ENCODE data around the gene ELANE. TPM values are rescaled to one million over a fixed set of nuclear protein-coding genes. Genes with fewer than 3 reads are reported as not detected.
"Not testable (repeated sequence)": the region's sequence is repeated elsewhere in the genome, so short reads cannot be mapped to it uniquely, and the experiment has no call there.

ELANE gene
- total RNA-seq, 1 donor from 2014 or later: not detected

DNA sequence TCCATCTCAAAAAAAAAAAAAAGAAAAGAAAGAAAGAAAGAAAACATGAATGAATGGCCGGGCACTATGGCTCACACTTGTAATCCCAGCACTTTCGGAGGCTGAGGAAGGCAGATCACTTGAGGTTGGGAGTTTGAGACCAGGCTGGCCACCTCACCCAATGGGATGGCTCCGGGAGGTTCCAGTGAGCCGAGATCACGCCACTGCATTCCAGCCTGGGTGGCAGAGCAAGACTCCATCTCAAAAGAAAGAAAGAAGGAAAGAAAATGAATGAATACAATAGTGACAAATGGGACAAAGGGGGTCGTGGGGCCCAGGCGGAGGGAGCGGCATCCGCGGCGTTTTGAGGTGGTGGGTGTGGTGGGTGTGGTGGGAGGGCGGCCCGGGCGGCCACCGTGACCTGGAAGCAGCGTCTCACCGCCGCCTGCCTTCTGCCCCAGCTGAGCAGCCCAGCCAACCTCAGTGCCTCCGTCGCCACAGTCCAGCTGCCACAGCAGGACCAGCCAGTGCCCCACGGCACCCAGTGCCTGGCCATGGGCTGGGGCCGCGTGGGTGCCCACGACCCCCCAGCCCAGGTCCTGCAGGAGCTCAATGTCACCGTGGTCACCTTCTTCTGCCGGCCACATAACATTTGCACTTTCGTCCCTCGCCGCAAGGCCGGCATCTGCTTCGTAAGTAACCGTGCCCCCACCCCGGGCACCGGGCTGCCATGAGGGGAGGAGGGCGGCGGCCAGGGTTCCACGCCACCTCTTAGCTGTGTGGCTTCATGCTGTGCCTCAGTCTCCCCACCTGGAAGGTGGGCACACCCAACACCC, 6.2 kb upstream of the ELANE start:
- TF ChIP-seq CTCF (conservative IDR thresholded peaks at IDR 0.05; ENCODE audit: low read depth, low read length): no peak
- no peak for DNase-seq (ENCODE audit: low read depth)
- no peak overlapping the region for H3K4me3 ChIP-seq (ENCODE audit: low read depth, low read length)

DNA sequence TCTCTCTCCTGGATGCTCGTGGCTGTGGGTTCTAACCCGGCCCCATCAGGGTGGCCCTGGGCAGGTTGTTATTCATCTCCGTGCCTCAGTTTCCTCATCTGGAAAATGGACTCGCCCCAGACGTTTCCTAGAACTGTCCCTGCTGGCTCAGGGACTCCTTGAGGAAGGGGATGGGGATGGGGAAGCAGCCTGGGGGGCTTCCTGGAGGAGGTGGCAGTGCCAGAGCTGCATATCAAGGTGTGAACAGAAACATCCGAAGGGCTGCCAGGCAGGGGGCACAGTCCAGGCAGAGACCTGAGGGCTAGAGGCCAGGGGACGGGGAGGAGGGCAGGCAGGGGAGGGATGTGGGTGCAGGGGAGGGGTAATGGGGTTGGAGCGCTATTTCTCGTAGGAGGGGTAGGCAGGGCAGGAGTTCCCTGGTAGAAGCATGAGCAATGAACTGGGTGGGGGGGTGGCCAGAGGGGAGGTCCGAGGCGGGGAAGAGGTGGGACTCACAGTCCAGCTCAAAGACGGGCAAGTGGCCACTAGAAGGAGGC, 3.6 kb upstream of the ELANE start:
- no peak for DNase-seq (ENCODE audit: low read depth)
- TF ChIP-seq CTCF (conservative IDR thresholded peaks at IDR 0.05; ENCODE audit: low read depth, low read length): no peak
- H3K4me3 ChIP-seq (ENCODE audit: low read depth, low read length): no peak overlapping the region

GRCh38 chr19:849195-849594, 2.9 kb upstream of the ELANE start:
- DNase-seq (ENCODE audit: low read depth); H3K4me3 ChIP-seq (ENCODE audit: low read depth, low read length): not testable (repeated sequence)

- H3K4me3 ChIP-seq (ENCODE audit: low read depth, low read length): no peak overlapping the region
- DNase-seq (ENCODE audit: low read depth): no peak
- no peak for TF ChIP-seq CTCF (conservative IDR thresholded peaks at IDR 0.05; ENCODE audit: low read depth, low read length)
These were observed 1.7 kb upstream of the ELANE start for GRCh38 chr19:850221-850978.

DNA sequence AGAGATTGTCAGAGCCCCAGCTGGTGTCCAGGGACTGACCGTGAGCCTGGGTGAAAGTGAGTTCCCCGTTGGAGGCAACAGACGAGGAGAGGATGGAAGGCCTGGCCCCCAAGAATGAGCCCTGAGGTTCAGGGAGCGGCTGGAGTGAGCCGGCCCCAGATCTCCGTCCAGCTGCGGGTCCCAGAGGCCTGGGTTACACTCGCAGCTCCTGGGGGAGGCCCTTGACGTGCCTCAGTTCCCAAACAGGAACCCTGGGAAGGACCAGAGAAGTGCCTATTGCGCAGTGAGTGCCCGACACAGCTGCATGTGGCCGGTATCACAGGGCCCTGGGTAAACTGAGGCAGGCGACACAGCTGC, 1.1 kb upstream of the ELANE start:
- no peak for TF ChIP-seq CTCF (conservative IDR thresholded peaks at IDR 0.05; ENCODE audit: low read depth, low read length)
- H3K4me3 ChIP-seq (ENCODE audit: low read depth, low read length): no peak overlapping the region
- no peak for DNase-seq (ENCODE audit: low read depth)

DNA sequence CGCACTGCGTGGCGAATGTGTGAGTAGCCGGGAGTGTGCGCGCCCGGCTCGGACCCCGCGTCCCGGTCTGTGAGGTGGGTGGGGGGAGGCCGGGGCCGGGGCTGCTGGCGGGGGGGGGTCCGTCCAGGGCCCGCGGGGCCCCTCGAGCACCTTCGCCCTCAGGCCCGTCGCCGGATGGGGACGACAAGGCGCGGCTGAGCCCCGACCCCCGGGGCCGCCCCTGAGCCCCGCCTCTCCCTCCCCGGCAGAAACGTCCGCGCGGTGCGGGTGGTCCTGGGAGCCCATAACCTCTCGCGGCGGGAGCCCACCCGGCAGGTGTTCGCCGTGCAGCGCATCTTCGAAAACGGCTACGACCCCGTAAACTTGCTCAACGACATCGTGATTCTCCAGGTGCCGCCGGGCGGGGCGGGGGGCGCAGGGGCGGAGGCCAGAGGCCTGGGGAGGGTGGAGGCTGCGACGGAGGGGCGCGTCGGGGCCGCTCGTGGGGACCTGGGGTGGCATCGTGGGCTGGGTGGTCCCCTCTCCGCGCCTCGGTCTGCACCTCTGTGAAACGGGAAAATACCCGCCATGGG, 997 bp downstream of the ELANE start:
- no peak for DNase-seq (ENCODE audit: low read depth)
- no peak overlapping the region for H3K4me3 ChIP-seq (ENCODE audit: low read depth, low read length)
- no peak for TF ChIP-seq CTCF (conservative IDR thresholded peaks at IDR 0.05; ENCODE audit: low read depth, low read length)

DNA sequence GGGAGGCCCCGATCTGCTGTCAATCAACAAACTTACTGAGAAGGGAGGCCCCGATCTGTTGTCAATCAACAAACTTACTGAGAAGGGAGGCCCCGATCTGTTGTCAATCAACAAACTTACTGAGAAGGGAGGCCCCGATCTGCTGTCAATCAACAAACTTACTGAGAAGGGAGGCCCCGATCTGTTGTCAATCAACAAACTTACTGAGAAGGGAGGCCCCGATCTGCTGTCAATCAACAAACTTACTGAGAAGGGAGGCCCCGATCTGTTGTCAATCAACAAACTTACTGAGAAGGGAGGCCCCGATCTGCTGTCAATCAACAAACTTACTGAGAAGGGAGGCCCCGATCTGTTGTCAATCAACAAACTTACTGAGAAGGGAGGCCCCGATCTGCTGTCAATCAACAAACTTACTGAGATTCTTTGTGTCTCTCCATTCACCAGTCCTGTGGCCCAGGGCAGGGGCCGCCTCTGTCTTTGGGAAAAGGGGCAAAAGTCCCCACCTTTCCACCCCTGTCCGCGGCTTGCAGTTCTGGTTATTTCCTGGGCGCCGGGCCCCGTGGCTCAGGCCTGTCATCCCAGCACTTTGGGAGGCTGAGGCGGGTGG, 1.6 kb downstream of the ELANE start:
- not testable (repeated sequence) for DNase-seq (ENCODE audit: low read depth); H3K4me3 ChIP-seq (ENCODE audit: low read depth, low read length)

All from epithelial cell of proximal tubule (primary cell).